H9 (cell line): ENCODE measurements around the gene LILRA1. TPM values are rescaled to one million over a fixed set of nuclear protein-coding genes. Genes with fewer than 3 reads are reported as not detected.
"Not testable (repeated sequence)": the region's sequence is repeated elsewhere in the genome, so short reads cannot be mapped to it uniquely, and the experiment has no call there.

ENCODE experiments used
- DNase-seq: peaks from one replicate; pipeline ENCODE4 v3.0.0-alpha.2; 2017
- H2AFZ ChIP-seq: one replicate; pipeline ENCODE4 v1.6.1; 2013; ENCODE audit warnings: mild to moderate bottlenecking, low read length, control low read depth, moderate library complexity
- H2AK5ac ChIP-seq: 2 replicates; pipeline ENCODE4 v1.6.1; 2013; ENCODE audit warnings: low read length, control low read depth, mixed read lengths; ENCODE audit not compliant: insufficient read length
- H2BK120ac ChIP-seq: one replicate; pipeline ENCODE4 v1.6.1; 2013; ENCODE audit warnings: low read depth, mild to moderate bottlenecking, low read length, control low read depth, inconsistent platforms; ENCODE audit not compliant: poor library complexity, severe bottlenecking
- H2BK12ac ChIP-seq: 2 replicates; pipeline ENCODE4 v1.6.1; 2013; ENCODE audit warnings: low read length, control low read depth, mixed read lengths, low read depth; ENCODE audit not compliant: insufficient read length
- H2BK15ac ChIP-seq: 2 replicates; pipeline ENCODE4 v1.6.1; 2013; ENCODE audit warnings: low read depth, low read length, control low read depth
- H2BK20ac ChIP-seq: one replicate; pipeline ENCODE4 v1.6.1; 2013; ENCODE audit warnings: low read depth, mild to moderate bottlenecking, low read length, control low read depth, inconsistent platforms; ENCODE audit not compliant: poor library complexity, severe bottlenecking
- H2BK5ac ChIP-seq: 2 replicates; pipeline ENCODE4 v1.6.1; 2013; ENCODE audit warnings: low read length, control low read depth, mixed read lengths; ENCODE audit not compliant: insufficient read length
- H3K14ac ChIP-seq: 2 replicates; pipeline ENCODE4 v1.6.1; 2013; ENCODE audit warnings: low read length, control low read depth; ENCODE audit not compliant: insufficient read depth
- H3K18ac ChIP-seq: 2 replicates; pipeline ENCODE4 v1.6.1; 2013; ENCODE audit warnings: low read depth, mild to moderate bottlenecking, mixed read lengths, low read length, control low read depth; ENCODE audit not compliant: insufficient read length
- H3K23ac ChIP-seq: 2 replicates; pipeline ENCODE4 v1.6.1; 2013; ENCODE audit warnings: low read length, control low read depth, mixed read lengths, low read depth; ENCODE audit not compliant: insufficient read length
- H3K23me2 ChIP-seq: 2 replicates; pipeline ENCODE4 v1.6.1; 2013; ENCODE audit warnings: low read depth, mild to moderate bottlenecking, mixed read lengths, low read length, control low read depth; ENCODE audit not compliant: insufficient read length, poor library complexity, severe bottlenecking
- H3K27ac ChIP-seq: 2 replicates; pipeline ENCODE4 v1.5.1; 2013; ENCODE audit warnings: low read length, control low read depth, mixed read lengths, low read depth; ENCODE audit not compliant: insufficient read length
- H3K27me3 ChIP-seq: 2 replicates; pipeline ENCODE4 v1.6.1; 2013; ENCODE audit warnings: low read length, control low read depth, inconsistent platforms; ENCODE audit not compliant: insufficient read depth
- H3K4ac ChIP-seq: 2 replicates; pipeline ENCODE4 v1.6.1; 2013; ENCODE audit warnings: low read depth, mild to moderate bottlenecking, control low read depth, inconsistent platforms, low read length, moderate library complexity
- H3K4me1 ChIP-seq: 2 replicates; pipeline ENCODE4 v1.6.1; 2013; ENCODE audit warnings: low read length, control low read depth, inconsistent platforms; ENCODE audit not compliant: insufficient read depth
- H3K4me2 ChIP-seq: 2 replicates; pipeline ENCODE4 v1.6.1; 2013; ENCODE audit warnings: low read length, control low read depth, mixed read lengths; ENCODE audit not compliant: insufficient read length, insufficient read depth
- H3K56ac ChIP-seq: 2 replicates; pipeline ENCODE4 v1.6.1; 2013; ENCODE audit warnings: low read depth, mild to moderate bottlenecking, mixed read lengths, low read length, control low read depth; ENCODE audit not compliant: insufficient read length
- H3K79me1 ChIP-seq: 2 replicates; pipeline ENCODE4 v1.6.1; 2013; ENCODE audit warnings: low read depth, mild to moderate bottlenecking, moderate library complexity, low read length, control low read depth, inconsistent platforms; ENCODE audit not compliant: insufficient read depth, poor library complexity, severe bottlenecking
- H3K79me2 ChIP-seq: 2 replicates; pipeline ENCODE4 v1.6.1; 2013; ENCODE audit warnings: low read length, control low read depth, inconsistent platforms; ENCODE audit not compliant: insufficient read depth
- H3K9ac ChIP-seq: 2 replicates; pipeline ENCODE4 v1.6.1; 2013; ENCODE audit warnings: low read length, control low read depth, mixed read lengths; ENCODE audit not compliant: insufficient read length; ENCODE audit errors: extremely low read depth
- H3K9me3 ChIP-seq: one replicate; pipeline ENCODE4 v1.6.1; 2013; ENCODE audit warnings: low read depth, low read length, inconsistent platforms; ENCODE audit not compliant: control insufficient read depth
- H3T11ph ChIP-seq: one replicate; pipeline ENCODE4 v1.6.1; 2013; ENCODE audit warnings: mild to moderate bottlenecking, low read length, control low read depth, inconsistent platforms
- H4K20me1 ChIP-seq: one replicate; pipeline ENCODE4 v1.6.1; 2013; ENCODE audit not compliant: control insufficient read depth, insufficient read length, insufficient read depth
- H4K5ac ChIP-seq: 2 replicates; pipeline ENCODE4 v1.6.1; 2013; ENCODE audit warnings: low read depth, mild to moderate bottlenecking, mixed read lengths, low read length, control low read depth; ENCODE audit not compliant: insufficient read length
- H4K8ac ChIP-seq: replicated peaks from 2 replicates; pipeline ENCODE4 v1.6.1; 2013; ENCODE audit warnings: low read length, control low read depth, mixed read lengths, low read depth; ENCODE audit not compliant: insufficient read length
- H4K91ac ChIP-seq: 2 replicates; pipeline ENCODE4 v1.6.1; 2013; ENCODE audit warnings: low read depth, mild to moderate bottlenecking, moderate library complexity, mixed read lengths, low read length, control low read depth; ENCODE audit not compliant: insufficient read length
- H3K27ac Mint-ChIP-seq, 3 experiments: 2 replicates in 2 of 3; 3 replicates in 1 of 3; pipeline ENCODE4 v1.8.0; 2020 to 2021; ENCODE audit warnings: mixed read lengths in 3 of 3, mild to moderate bottlenecking in 1 of 3, moderate library complexity in 1 of 3
- H3K27me3 Mint-ChIP-seq: 2 replicates; pipeline ENCODE4 v1.8.0; 2021; ENCODE audit warnings: low read depth, mild to moderate bottlenecking, moderate library complexity, mixed read lengths
- H3K36me3 Mint-ChIP-seq, 3 experiments: 2 replicates in 2 of 3; 3 replicates in 1 of 3; pipeline ENCODE4 v1.8.0; 2020 to 2021; ENCODE audit warnings: low read depth in 3 of 3, mixed read lengths in 3 of 3; ENCODE audit not compliant: insufficient read depth in 1 of 3
- H3K4me1 Mint-ChIP-seq, 2 experiments: 2 replicates each; pipeline ENCODE4 v1.8.0; 2020; ENCODE audit warnings: mixed read lengths in 2 of 2
- H3K4me3 Mint-ChIP-seq, 2 experiments: 2 replicates in 1 of 2; 3 replicates in 1 of 2; pipeline ENCODE4 v1.8.0; 2020 to 2021; ENCODE audit warnings: mild to moderate bottlenecking in 2 of 2, mixed read lengths in 2 of 2, moderate library complexity in 1 of 2
- H3K9me3 Mint-ChIP-seq, 2 experiments: 2 replicates in 1 of 2; 3 replicates in 1 of 2; pipeline ENCODE4 v1.8.0; 2020; ENCODE audit warnings: mild to moderate bottlenecking in 2 of 2, mixed read lengths in 2 of 2, moderate library complexity in 1 of 2
- WGBS: extraction: QIAGEN DNeasy Blood & Tissue Kit; methylation state at CpG from one replicate; pipeline ENCODE4 v1.1.7; 2013; ENCODE audit warnings: missing lambda C conversion rate, low lambda C conversion rate, mixed read lengths; ENCODE audit not compliant: insufficient read length; ENCODE audit errors: extremely low coverage; 5-methylcytosine and 5-hydroxymethylcytosine counted together
- total RNA-seq: library from RNA; stranded (reverse); gene quantifications from 2 replicates; pipeline ENCODE4 v1.2.1, GENCODE V29; 2021
- TF ChIP-seq, protein P1 (sequence below): fragments of 200-600 bp; sonication (generic); conservative IDR thresholded peaks from 3 replicates; pipeline ENCODE4 v1.8.0; 2021; ENCODE audit warnings: antibody characterized with exemption, mild to moderate bottlenecking

Gene LILRA1
- total RNA-seq, 1 experiment from 2014 or later = not detected

DNA sequence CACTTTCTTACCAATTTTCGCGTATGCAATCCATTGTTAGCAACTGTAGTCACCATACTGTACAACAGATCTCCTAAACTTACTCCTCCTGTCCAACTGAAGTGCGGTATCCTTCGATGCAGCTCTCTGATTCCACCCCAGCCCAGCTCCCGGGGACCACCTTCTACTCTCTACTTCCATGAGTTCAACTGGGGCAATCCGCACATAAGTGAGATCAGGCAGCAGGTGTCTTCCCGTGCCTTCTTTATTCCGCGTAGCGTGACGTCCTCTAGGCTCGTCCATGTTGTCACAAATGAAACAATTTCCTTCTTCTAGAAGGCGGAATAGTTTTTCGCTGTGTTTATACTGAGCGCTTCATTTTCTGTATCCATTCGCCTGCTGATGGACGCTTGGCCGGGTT is 45.3 kb downstream of the LILRA1 start:
- Histone ChIP-seq H3K23me2 (no peaks in the 10 kb centered on the region), H2BK15ac (no peak overlapping the region), H2AK5ac (no peak overlapping the region), H2BK5ac (no peak overlapping the region), H2BK120ac (no peak overlapping the region), H4K20me1 (no peaks in the 10 kb centered on the region), H3K27me3 (no peaks in the 10 kb centered on the region), H4K91ac (no peak overlapping the region), H3K56ac (no peak overlapping the region), H3K18ac (no peak overlapping the region), H2AFZ (no peak overlapping the region), H3T11ph (no peak overlapping the region), H3K23ac (no peak overlapping the region), H4K5ac (no peak overlapping the region), H3K4me2 (no peak overlapping the region), H2BK12ac (no peak overlapping the region), H3K4me1 (no peaks in the 10 kb centered on the region), H3K14ac (no peak overlapping the region), H3K4ac (no peak overlapping the region), H4K8ac (no peak overlapping the region), H3K9me3 (peaks cover 52% of the 10 kb centered on the region), H2BK20ac (no peak overlapping the region), H3K9ac (no peak overlapping the region), H3K79me2 (no peaks in the 10 kb centered on the region), H3K79me1 (no peaks in the 10 kb centered on the region), H3K27ac (no peak overlapping the region)
- no peaks in the 10 kb centered on the region; the same call in 1 of the 2 replicates for H3K27me3 Mint-ChIP-seq
- no peak overlapping the region for H3K4me3 Mint-ChIP-seq
- no peaks in the 10 kb centered on the region for H3K4me1 Mint-ChIP-seq
- TF ChIP-seq, protein P1, sequence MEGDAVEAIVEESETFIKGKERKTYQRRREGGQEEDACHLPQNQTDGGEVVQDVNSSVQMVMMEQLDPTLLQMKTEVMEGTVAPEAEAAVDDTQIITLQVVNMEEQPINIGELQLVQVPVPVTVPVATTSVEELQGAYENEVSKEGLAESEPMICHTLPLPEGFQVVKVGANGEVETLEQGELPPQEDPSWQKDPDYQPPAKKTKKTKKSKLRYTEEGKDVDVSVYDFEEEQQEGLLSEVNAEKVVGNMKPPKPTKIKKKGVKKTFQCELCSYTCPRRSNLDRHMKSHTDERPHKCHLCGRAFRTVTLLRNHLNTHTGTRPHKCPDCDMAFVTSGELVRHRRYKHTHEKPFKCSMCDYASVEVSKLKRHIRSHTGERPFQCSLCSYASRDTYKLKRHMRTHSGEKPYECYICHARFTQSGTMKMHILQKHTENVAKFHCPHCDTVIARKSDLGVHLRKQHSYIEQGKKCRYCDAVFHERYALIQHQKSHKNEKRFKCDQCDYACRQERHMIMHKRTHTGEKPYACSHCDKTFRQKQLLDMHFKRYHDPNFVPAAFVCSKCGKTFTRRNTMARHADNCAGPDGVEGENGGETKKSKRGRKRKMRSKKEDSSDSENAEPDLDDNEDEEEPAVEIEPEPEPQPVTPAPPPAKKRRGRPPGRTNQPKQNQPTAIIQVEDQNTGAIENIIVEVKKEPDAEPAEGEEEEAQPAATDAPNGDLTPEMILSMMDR = no peak
- peaks cover 8 to 26% (median 13%) of the 10 kb centered on the region in 3 experiments; a peak in 6 of 7 replicates for H3K36me3 Mint-ChIP-seq
- H3K9me3 Mint-ChIP-seq = peaks cover 80 to 91% of the 10 kb centered on the region in 2 experiments
- WGBS = no CpG with 5 or more reads among the region's 18 CpGs
- no peak for DNase-seq
- H3K27ac Mint-ChIP-seq = no peak overlapping the region

DNA sequence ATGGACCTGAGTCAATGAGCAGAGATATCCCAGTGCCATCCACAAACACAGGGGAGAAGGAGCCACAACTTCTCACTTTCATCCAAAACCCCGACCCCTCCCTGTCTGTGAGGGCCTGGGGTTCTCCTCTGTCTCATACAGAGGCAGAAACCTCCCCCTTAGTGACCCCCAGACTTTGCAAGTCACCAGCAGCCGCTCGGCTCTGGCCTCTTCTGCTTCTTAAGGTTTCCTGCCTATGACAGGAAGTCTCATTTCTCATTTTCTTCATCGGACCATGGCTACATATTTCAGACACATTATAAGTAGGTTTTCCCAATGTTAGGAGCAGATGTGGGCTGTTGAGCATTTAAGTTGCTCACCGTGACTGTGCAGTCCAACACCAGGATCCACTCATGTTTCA is 49.5 kb downstream of the LILRA1 start:
- not testable (repeated sequence) for H2BK20ac ChIP-seq, H3K27ac Mint-ChIP-seq, H3K56ac ChIP-seq, DNase-seq, H2AK5ac ChIP-seq, H4K20me1 ChIP-seq, H3K18ac ChIP-seq, H3K4ac ChIP-seq, H4K8ac ChIP-seq, H3K4me3 Mint-ChIP-seq, H3K27me3 Mint-ChIP-seq, H2BK12ac ChIP-seq, H3K4me2 ChIP-seq, H3K4me1 Mint-ChIP-seq, H3K9ac ChIP-seq, H3K4me1 ChIP-seq, H3K79me2 ChIP-seq, H3T11ph ChIP-seq, H2BK15ac ChIP-seq, H2AFZ ChIP-seq, H4K91ac ChIP-seq, H2BK120ac ChIP-seq, H3K79me1 ChIP-seq, H3K14ac ChIP-seq, H3K27ac ChIP-seq, H3K23ac ChIP-seq, H3K27me3 ChIP-seq, H4K5ac ChIP-seq, H3K23me2 ChIP-seq, H2BK5ac ChIP-seq
- Mint-ChIP-seq H3K36me3 (peaks cover 8 to 23% (median 13%) of the 10 kb centered on the region in 3 experiments; a peak in 6 of 7 replicates), H3K9me3 (peaks cover 83 to 91% of the 10 kb centered on the region in 2 experiments)
- H3K9me3 ChIP-seq = peaks cover 58% of the 10 kb centered on the region
- WGBS = no CpG with 5 or more reads among the region's 5 CpGs
